ENCODE results near the gene TTLL1. TPM values are rescaled to one million over a fixed set of nuclear protein-coding genes. Genes with fewer than 3 reads are reported as not detected.
A peak's percentile ranks its signal among the peaks of the same experiment; 100 is the strongest.

Gene TTLL1
- total and polyA plus RNA-seq, 2 donors from 2014 or later = 8.4 to 11.5 TPM

DNA sequence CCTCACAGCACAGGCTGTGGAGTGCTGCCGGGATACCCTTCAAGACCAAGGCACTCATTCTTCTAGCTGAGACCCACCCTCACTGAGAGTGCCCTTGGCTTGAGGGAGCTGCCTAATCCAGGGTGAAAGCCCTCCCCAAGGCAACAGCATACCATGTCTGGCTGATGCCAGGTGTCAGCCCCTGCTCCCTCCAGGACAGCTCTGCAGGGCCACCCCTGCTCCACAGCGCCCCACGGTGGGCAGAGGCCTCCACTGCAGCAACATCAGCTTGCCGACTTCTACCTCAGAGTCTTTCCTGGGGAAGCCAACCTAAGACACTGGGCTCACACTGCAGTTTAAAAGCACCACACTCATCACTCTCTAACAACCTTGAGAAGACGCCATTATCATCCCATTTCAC is 29.0 kb downstream of the TTLL1 start:
- H3K36me3 ChIP-seq (ENCODE audit: control insufficient read depth in 2 of 3, insufficient read depth in 3 of 3, low read length in 3 of 3) = peaks cover 0 to 4% (median 3%) of the 10 kb centered on the region in 3 donors
- no peaks in the 10 kb centered on the region for H3K9me3 ChIP-seq (ENCODE audit: control insufficient read depth in 2 of 3, insufficient read depth in 1 of 3, low read length in 3 of 3)
- intact Hi-C loops (cut with DNase I) = no loop called here
- TF ChIP-seq, protein P1, sequence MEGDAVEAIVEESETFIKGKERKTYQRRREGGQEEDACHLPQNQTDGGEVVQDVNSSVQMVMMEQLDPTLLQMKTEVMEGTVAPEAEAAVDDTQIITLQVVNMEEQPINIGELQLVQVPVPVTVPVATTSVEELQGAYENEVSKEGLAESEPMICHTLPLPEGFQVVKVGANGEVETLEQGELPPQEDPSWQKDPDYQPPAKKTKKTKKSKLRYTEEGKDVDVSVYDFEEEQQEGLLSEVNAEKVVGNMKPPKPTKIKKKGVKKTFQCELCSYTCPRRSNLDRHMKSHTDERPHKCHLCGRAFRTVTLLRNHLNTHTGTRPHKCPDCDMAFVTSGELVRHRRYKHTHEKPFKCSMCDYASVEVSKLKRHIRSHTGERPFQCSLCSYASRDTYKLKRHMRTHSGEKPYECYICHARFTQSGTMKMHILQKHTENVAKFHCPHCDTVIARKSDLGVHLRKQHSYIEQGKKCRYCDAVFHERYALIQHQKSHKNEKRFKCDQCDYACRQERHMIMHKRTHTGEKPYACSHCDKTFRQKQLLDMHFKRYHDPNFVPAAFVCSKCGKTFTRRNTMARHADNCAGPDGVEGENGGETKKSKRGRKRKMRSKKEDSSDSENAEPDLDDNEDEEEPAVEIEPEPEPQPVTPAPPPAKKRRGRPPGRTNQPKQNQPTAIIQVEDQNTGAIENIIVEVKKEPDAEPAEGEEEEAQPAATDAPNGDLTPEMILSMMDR (IDR thresholded peaks at IDR 0.05; ENCODE audit: borderline replicate concordance, extremely low read depth, insufficient read depth) = peak; percentile 21
- no peak overlapping the region for H3K9ac ChIP-seq (ENCODE audit: low read length in 3 of 3)
- H3K27me3 ChIP-seq (ENCODE audit: control insufficient read depth, insufficient read depth, low read length) = no peaks in the 10 kb centered on the region
- H3K4me3 ChIP-seq (ENCODE audit: low read length in 3 of 3) = no peak overlapping the region
- H3K4me1 ChIP-seq (ENCODE audit: control insufficient read depth in 2 of 3, insufficient read depth in 2 of 3, low read depth in 1 of 3, low read length in 3 of 3) = no peaks in the 10 kb centered on the region
- H3K27ac ChIP-seq (ENCODE audit: low read depth in 2 of 2, low read length in 2 of 2) = no peak overlapping the region
- peak in 1 of 5 donors; percentile 46 for DNase-seq
- no peak for FAIRE-seq

DNA sequence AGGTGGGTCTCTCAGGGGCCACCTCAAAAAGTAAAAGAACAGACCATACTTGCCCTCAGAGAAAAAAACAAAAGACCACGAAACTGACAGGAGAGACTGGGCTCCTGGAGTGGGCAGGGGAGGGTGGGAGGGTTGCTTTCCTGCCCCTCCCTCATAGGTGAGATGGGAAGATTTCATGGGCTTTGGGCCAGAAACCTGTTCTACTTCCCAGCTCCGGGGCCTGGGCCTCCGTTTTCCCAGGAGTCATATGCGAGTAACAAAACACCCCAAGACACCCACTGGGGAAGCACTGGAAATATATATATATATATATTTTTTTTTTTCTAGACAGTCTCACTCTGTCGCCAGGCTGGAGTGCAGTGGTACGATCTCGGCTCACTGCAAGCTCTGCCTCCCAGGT is 31.6 kb downstream of the TTLL1 start:
- Histone ChIP-seq H3K27me3 (ENCODE audit: control insufficient read depth, insufficient read depth, low read length) (no peaks in the 10 kb centered on the region), H3K4me3 (ENCODE audit: low read length in 3 of 3) (no peak overlapping the region), H3K36me3 (ENCODE audit: control insufficient read depth in 2 of 3, insufficient read depth in 3 of 3, low read length in 3 of 3) (no peaks in the 10 kb centered on the region), H3K4me1 (ENCODE audit: control insufficient read depth in 2 of 3, insufficient read depth in 2 of 3, low read depth in 1 of 3, low read length in 3 of 3) (no peaks in the 10 kb centered on the region), H3K27ac (ENCODE audit: low read depth in 2 of 2, low read length in 2 of 2) (no peak overlapping the region), H3K9me3 (ENCODE audit: control insufficient read depth in 2 of 3, insufficient read depth in 1 of 3, low read length in 3 of 3) (no peaks in the 10 kb centered on the region), H3K9ac (ENCODE audit: low read length in 3 of 3) (no peak overlapping the region)
- TF ChIP-seq, protein P1 (IDR thresholded peaks at IDR 0.05; ENCODE audit: borderline replicate concordance, extremely low read depth, insufficient read depth) = no peak
- intact Hi-C loops (cut with DNase I) = no loop called here
- FAIRE-seq (no peak), DNase-seq (no peak)

DNA sequence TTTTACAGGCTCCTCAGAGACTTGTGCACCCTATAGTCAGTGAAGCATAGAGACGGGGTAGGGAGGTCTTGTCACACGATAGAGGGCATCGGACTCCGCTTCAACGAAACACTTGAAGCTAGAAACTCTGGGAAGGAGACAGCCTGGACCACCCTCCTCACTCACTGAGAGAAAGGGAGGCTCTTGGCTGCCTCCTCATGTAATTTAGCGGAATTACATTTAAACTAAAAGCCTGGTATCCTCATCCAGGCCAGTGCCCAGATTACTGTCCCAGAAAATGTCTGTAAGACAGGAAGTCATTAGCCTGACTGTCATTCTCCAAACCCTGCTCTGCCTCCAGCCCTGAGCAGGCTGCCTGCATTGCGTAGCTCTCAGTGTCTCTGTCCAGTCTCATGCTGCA is 36.0 kb downstream of the TTLL1 start:
- DNase-seq (no peak), FAIRE-seq (no peak)
- H3K9ac ChIP-seq (ENCODE audit: low read length in 3 of 3) = no peak overlapping the region
- H3K27ac ChIP-seq (ENCODE audit: low read depth in 2 of 2, low read length in 2 of 2) = no peak overlapping the region
- TF ChIP-seq, protein P1 (IDR thresholded peaks at IDR 0.05; ENCODE audit: borderline replicate concordance, extremely low read depth, insufficient read depth) = no peak
- H3K27me3 ChIP-seq (ENCODE audit: control insufficient read depth, insufficient read depth, low read length) = no peaks in the 10 kb centered on the region
- no peaks in the 10 kb centered on the region for H3K36me3 ChIP-seq (ENCODE audit: control insufficient read depth in 2 of 3, insufficient read depth in 3 of 3, low read length in 3 of 3)
- intact Hi-C loops (cut with DNase I) = no loop called here
- H3K4me3 ChIP-seq (ENCODE audit: low read length in 3 of 3) = no peak overlapping the region
- no peaks in the 10 kb centered on the region for H3K4me1 ChIP-seq (ENCODE audit: control insufficient read depth in 2 of 3, insufficient read depth in 2 of 3, low read depth in 1 of 3, low read length in 3 of 3)
- no peaks in the 10 kb centered on the region for H3K9me3 ChIP-seq (ENCODE audit: control insufficient read depth in 2 of 3, insufficient read depth in 1 of 3, low read length in 3 of 3)

DNA sequence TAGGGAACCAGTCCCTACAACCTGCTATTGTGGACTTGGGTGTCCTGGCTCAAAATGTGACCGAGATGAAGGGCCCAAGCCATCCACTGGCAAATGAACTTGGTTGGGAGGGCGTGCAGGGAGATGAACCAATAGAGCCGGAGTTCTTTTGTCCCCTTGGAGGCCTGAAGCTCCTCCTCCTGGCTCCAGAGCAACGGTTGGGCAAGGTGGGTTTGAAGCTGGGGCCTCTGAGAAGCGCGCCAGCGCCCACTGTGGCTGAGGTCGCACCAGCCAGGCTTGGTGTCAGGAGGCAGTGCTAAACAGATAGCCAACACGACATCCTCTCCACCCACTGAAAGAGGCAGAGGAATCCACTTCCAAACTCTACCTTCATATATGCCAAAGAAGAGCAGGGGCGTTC is 38.2 kb downstream of the TTLL1 start:
- Histone ChIP-seq H3K9ac (ENCODE audit: low read length in 3 of 3) (no peak overlapping the region), H3K36me3 (ENCODE audit: control insufficient read depth in 2 of 3, insufficient read depth in 3 of 3, low read length in 3 of 3) (no peaks in the 10 kb centered on the region), H3K4me3 (ENCODE audit: low read length in 3 of 3) (no peak overlapping the region), H3K27ac (ENCODE audit: low read depth in 2 of 2, low read length in 2 of 2) (no peak overlapping the region), H3K9me3 (ENCODE audit: control insufficient read depth in 2 of 3, insufficient read depth in 1 of 3, low read length in 3 of 3) (no peaks in the 10 kb centered on the region), H3K27me3 (ENCODE audit: control insufficient read depth, insufficient read depth, low read length) (no peaks in the 10 kb centered on the region), H3K4me1 (ENCODE audit: control insufficient read depth in 2 of 3, insufficient read depth in 2 of 3, low read depth in 1 of 3, low read length in 3 of 3) (no peaks in the 10 kb centered on the region)
- TF ChIP-seq, protein P1 (IDR thresholded peaks at IDR 0.05; ENCODE audit: borderline replicate concordance, extremely low read depth, insufficient read depth) = no peak
- FAIRE-seq = no peak
- DNase-seq = no peak
- intact Hi-C loops (cut with DNase I) = no loop called here
